CD4-positive, alpha-beta T cell treated with Interleukin-17A for 1 hour (primary cell): ENCODE data around the gene MKX.

ENCODE experiments used
- DNase-seq: peaks from one replicate; pipeline ENCODE4 v3.0.0-alpha.2; 2020

Gene MKX

GRCh38 chr10:27644307-27644939 is 101.2 kb downstream of the MKX start:
- DNase-seq = no peak

DNA sequence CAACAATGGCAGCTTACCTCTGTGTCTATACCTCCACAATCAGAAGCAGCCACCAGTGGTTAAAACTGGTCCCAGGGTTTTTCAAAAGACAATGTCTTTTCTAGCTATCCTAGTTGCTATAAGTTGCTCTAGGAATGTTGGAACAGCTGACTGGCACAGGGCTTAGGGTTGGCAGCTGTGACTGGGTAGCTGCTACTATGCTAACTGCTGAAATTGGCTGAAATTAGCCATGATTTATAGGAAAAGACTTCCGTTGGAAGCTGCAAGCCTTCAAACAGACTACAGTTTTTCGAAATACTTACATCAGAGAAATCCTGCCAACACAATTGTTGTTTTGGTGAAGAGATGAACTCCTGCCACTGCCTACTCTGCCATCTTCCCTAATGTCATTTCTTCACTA is 102.3 kb downstream of the MKX start:
- no peak for DNase-seq

- DNase-seq = no peak
These were observed 103.5 kb downstream of the MKX start for GRCh38 chr10:27642023-27642589.

GRCh38 chr10:27638071-27638750 is 107.4 kb downstream of the MKX start:
- no peak for DNase-seq

DNA sequence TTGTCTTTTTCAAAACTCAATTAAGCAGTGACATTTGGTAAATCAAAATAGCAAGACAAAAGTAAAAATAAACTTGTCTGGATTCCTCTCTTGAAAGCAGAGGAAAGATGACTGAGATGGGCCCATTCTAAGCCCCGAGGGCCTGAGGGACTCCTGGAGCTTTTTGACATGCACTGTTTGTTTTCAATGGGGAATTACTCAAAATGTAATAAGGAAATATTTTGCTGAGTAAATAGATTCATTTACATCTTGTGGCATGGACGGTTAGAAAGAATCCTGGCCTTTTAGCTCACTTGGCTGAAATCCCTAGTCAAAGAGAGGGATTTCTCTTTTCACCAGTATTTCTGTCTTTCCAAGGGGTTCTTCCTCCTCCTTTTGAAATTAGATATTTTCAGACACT is 108.0 kb downstream of the MKX start:
- DNase-seq = no peak

GRCh38 chr10:27636816-27637215 is 108.8 kb downstream of the MKX start:
- no peak for DNase-seq

DNA sequence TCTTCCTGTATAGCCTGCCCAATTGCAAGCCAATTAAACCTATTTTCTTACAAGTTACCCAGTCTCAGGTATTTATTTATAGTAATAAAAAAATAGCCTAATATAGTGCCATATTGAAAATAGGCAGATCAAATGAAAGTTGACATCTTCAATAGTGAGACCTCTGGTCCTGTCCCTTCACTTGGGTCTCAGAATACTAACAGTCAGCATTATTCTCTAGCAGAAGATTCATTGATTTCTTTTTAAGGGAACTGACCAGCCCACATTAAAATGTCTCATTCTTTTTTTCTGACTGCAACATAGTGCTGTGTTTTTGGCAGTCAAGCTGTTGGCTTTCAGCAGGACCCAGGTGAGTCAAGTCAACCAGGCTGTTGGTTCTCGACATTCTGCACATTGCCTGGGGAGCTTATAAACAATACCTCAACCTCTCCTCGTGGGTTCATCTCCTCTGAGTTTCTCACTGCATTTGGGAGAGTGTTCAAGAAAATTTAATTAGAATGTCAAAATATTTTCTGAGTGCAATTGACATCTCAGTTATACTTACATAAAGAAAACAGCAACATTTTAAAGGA is 109.8 kb downstream of the MKX start:
- no peak for DNase-seq

GRCh38 chr10:27635290-27635689 is 110.3 kb downstream of the MKX start:
- DNase-seq = no peak

GRCh38 chr10:27628621-27629020 is 117.0 kb downstream of the MKX start:
- DNase-seq = no peak

GRCh38 chr10:27626890-27627289 is 118.7 kb downstream of the MKX start:
- DNase-seq = no peak

GRCh38 chr10:27625452-27626211 is 120.0 kb downstream of the MKX start:
- no peak for DNase-seq

GRCh38 chr10:27624941-27625340 is 120.7 kb downstream of the MKX start:
- no peak for DNase-seq
